Kidney glomerular epithelial cell (primary cell): ENCODE data around the gene LTBP4.
"Not testable (repeated sequence)": the region's sequence is repeated elsewhere in the genome, so short reads cannot be mapped to it uniquely, and the experiment has no call there.

Experiments used
- DNase-seq: peaks from one replicate; lab custom pipeline; 2025; lab: John Stamatoyannopoulos, UW

LTBP4 gene

GRCh38 chr19:40627486-40628279, 26.5 kb downstream of the LTBP4 start:
- no peak for DNase-seq

- DNase-seq, result no peak
Measured at GRCh38 chr19:40629346-40629745, 28.2 kb downstream of the LTBP4 start.

GRCh38 chr19:40630571-40631160, 29.5 kb downstream of the LTBP4 start:
- DNase-seq, result no peak

- no peak for DNase-seq
Measured at GRCh38 chr19:40632311-40633036, 31.3 kb downstream of the LTBP4 start.

DNA sequence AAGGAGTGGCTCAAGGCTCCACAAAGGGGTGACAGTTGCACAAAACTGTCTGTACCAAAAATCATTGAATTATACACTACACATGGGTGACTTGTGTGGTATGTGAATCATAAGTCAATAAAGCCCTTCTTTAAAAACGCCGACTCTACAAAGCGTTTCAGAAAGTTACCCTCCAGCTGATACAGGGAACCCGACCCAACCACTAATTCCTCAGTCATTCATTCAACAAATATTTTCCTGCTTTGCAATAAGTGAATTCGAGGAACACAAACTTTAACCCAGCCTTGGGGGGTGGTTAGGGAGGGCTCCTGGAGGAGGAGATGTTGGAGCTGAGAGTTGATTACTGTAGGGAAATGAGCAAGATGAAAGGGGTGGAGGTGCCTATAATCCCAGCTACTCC, 32.0 kb downstream of the LTBP4 start:
- DNase-seq, result peak; percentile 19

DNA sequence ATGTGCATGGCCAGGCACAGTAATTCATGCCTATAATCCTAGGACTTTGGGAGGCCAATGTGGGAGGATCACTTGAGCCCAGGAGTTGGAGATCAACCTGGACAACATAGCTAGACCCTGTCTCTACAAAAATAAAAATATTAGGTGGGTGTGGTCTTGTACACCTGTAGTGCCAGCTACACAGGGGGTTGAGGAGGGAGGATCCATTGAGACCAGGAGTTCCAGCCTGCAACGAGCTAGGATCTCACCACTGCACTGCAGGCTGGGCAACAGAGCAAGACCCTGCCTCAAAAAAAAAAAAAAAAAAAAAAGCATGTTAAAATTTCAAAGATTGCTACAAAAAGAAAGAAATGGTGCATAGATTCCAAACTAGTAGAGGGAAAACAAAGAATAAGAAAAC, 37.2 kb downstream of the LTBP4 start:
- no peak for DNase-seq

GRCh38 chr19:40639638-40639982, 38.4 kb downstream of the LTBP4 start:
- no peak for DNase-seq

GRCh38 chr19:40640744-40641143, 39.6 kb downstream of the LTBP4 start:
- peak; percentile 24 for DNase-seq

- no peak for DNase-seq
Measured at GRCh38 chr19:40641281-40641680, 40.1 kb downstream of the LTBP4 start.

- no peak for DNase-seq
Measured at GRCh38 chr19:40642051-40642706, 41.0 kb downstream of the LTBP4 start.

DNA sequence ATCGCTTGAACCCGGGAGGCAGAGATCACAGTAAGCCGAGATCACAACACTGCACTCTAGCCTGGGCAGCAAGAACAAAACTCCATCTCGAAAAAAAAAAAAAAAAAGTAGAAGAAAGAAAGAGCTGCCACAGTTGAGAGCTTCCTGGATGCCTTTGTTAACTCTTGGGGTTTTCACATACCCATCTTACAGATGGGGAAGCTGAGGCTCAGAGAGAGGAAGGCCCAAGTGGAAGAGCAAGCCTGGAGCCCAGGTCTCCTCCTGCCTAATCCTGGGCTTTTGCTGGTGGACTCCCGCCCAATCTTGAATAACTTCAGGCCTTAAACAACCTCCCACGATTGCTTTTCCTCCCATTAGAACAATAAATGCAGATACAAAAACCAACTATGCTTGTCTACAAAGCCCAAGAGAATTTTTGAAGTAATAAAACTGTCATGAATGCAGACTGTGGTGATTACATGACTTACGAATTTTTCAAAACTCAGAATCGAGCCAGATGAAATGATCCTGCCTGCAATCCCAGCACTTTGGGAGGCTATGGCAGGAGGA, 41.7 kb downstream of the LTBP4 start:
- DNase-seq, result no peak

DNA sequence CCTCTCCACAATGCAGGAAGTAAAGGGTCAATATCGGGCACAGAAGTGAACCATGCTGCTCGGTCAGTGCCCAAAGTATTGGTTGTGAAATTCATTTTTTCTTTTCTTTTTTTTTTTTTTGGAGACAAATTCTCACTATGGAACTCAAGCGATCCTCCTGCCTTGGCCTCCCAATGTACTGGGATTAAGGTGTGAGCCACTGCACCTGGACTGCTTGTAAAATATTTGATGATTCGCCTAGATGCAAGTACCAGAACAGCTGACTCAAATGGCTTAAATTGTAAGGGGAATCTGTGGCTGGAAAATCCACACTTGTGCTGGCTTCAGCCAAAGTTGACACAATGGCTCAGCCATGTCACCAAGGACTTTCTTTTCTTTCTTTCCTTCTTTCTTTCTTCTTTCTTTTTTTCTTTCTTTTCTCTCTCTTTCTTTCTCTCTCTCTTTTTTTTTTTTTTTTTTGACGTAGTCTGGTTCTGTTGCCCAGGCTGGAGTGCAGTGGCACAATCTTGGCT, 45.6 kb downstream of the LTBP4 start:
- DNase-seq, result peak; percentile 14

DNA sequence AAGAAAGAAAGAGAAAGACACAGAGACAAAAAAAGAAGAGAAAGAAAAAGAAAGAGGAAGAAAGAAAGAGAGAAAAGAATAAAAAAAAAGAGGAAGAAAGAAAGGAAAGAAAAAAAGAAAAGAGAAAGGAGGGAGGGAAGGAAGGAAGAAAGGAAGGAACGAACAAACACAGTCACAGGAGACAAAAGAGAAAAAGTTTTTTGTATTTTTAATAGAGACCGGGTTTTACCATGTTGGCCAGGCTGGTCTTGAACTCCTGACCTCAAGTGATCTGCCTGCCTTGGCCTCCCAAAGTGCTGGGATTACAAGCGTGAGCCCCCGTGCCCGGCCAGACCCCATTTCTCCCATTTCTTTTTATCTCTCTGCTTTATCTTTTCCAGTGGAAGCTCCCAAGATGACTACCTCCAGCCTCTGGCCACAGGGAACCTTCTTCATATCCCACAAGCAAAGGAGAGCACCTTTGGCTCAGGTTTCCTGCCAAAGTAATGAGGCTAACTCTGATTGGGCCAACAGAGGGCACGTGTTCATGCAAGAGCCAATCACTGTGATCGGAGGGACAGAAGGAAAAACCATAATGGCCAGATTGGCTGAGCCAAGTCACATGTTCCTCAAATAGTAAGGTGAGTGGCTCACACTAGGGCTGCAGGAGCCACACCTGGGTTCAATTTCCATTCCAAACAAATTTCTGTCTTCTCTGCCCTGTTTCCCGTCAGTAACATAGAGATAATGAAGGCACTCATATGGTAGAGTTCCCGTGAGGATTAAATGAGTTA, 48.9 kb downstream of the LTBP4 start:
- not testable (repeated sequence) for DNase-seq

GRCh38 chr19:40650749-40651305, 49.7 kb downstream of the LTBP4 start:
- DNase-seq, result no peak

- not testable (repeated sequence) for DNase-seq
Measured at GRCh38 chr19:40652303-40652702, 51.1 kb downstream of the LTBP4 start.

DNA sequence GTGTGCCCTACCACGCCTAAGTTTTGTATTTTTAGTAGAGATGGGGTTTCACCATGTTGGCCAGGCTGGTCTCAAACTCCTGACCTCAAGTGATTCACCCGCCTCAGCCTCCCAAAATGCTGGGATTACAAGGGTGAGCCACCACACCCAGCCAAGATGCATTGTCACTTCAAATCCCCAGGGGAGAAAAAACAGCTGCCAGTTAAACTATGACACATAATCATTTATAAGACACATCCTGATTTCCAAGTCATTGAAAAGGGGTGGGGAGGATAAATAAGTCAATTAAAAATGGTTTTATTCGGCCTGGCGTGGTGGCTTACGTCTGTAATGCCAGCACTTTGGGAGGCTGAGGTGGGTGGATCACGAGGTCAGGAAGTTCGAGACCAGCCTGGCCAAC, 54.5 kb downstream of the LTBP4 start:
- DNase-seq, result not testable (repeated sequence)

DNA sequence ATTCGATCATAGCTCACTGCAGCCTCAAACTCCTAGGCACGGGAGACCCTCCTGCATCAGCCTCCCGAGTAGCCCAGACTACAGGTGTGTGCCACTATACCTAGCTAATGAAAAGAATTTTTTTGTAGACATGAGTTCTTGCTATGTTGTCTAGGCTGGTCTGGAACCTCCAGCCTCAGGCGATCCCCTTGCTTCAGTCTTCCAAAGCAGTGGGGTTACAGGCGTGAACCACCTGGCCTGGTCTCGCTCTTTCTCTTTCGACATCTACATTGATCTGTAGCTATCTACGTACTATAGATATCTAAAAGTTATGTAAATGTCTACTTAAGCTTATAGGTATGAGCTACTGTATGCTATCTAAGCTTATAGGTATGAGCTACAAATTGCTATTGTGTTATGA, 56.9 kb downstream of the LTBP4 start:
- DNase-seq, result no peak

GRCh38 chr19:40659116-40659515, 57.9 kb downstream of the LTBP4 start:
- no peak for DNase-seq

DNA sequence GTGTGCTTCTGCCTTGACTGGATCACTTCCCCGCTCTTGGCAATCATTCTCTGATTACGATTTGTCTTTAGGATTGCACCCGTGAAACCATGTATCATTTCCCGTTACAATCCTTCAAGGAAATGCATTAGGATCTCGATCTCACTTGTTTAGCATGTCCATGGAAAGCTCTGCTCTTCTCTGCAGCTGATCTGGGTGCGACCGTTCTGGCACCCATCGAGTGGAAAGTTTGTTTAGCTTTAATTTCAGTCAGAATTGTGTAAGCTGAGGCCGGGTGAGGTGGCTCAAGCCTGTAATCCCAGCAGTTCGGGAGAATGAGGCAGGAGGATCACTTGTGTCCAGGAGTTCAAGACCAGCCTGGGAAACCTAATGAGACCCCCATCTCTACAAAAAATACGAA, 58.4 kb downstream of the LTBP4 start:
- no peak for DNase-seq

- DNase-seq, result no peak
Measured at GRCh38 chr19:40661616-40662015, 60.4 kb downstream of the LTBP4 start.
